ENCODE data around the gene TNS4.
A peak's percentile ranks its signal among the peaks of the same experiment; 100 is the strongest.

Gene TNS4

DNA sequence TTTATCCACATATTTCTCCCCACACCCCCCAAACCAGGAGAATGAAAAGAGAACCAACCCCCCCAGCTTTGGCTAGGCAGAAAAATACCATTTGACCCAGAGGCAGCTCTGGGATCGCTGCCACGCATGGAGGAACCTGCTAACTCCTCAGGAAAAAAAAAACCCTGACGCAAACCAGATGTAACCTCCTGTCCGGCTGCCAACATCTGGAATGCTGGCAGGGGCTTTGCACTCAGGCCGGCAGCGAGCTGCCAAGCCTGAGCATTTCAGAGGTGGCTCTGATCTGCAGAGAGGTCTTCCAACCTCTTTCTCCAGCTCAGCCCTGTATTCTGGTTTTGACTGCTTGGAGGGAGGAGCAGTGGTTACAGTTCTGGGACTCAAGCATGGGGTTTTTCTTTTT is 50.0 kb downstream of the TNS4 start:
- Mint-ChIP-seq H3K27me3 (ENCODE audit: low read depth) (no peaks in the 10 kb centered on the region), H3K36me3 (ENCODE audit: low read depth) (peaks cover 49% of the 10 kb centered on the region), H3K4me1 (ENCODE audit: low read depth) (peaks cover 28% of the 10 kb centered on the region), H3K4me3 (no peak overlapping the region), H3K27ac (no peak overlapping the region), H3K9me3 (no peaks in the 10 kb centered on the region)
- DNase-seq (ENCODE audit: low spot score) = no peak

DNA sequence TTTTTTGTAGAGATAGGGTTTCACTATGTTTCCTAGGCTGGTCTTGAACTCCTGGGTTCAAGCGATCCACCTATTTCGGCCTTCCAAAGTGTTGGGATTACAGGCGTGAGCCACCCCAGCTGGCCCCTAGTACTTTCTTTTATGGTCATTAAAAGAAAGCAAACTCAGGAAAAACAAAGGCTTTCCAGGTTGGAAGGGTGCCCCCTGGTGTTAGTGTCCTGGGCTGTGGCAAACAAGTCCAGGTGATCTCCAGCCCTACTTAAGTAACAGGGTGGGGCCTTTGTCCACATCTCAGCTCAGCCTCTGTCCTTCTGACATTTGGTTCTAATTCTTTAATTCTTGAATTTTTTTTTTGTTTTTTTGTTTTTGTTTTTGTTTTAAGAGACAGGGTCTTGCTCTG is 51.2 kb downstream of the TNS4 start:
- Mint-ChIP-seq H3K4me1 (ENCODE audit: low read depth) (peaks cover 35% of the 10 kb centered on the region), H3K27me3 (ENCODE audit: low read depth) (no peaks in the 10 kb centered on the region), H3K9me3 (no peaks in the 10 kb centered on the region), H3K4me3 (no peak overlapping the region), H3K27ac (no peak overlapping the region), H3K36me3 (ENCODE audit: low read depth) (peaks cover 42% of the 10 kb centered on the region)
- DNase-seq (ENCODE audit: low spot score) = peak; percentile 21

DNA sequence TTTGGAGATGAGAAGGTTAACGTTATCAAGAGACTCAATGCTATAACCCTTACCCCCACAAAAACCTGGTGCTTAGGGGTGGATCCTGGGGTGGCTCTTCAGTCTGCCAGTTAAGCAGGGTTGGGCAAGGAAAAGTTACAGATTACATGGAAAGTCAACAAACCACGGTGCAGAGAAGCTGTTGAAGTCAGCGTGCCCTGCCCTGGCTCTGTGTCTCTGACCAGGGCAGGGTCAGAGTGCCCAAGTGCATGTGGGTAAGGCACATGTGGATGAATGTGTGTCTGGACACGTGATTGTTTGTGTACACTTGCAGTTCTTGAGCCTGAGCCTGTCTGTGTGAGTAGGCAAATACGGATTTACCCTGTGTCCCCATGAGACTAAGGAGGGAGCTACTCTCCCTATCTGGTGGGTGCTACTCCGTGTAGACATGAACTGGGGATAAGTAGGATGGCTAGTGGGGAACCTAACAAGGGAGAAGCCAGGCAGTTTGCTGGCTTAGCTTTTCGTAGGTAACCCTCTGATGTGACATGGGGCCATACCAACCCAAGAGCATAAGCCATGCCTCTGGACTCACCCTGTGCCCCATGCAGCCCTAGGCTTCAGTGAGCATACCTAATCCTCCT is 52.7 kb downstream of the TNS4 start:
- no peak for DNase-seq (ENCODE audit: low spot score)
- Mint-ChIP-seq H3K36me3 (ENCODE audit: low read depth) (peaks cover 35% of the 10 kb centered on the region), H3K4me1 (ENCODE audit: low read depth) (peaks cover 44% of the 10 kb centered on the region), H3K27ac (no peak overlapping the region), H3K4me3 (peak overlapping the region; percentile 65), H3K9me3 (no peaks in the 10 kb centered on the region), H3K27me3 (ENCODE audit: low read depth) (peaks cover 2% of the 10 kb centered on the region)

DNA sequence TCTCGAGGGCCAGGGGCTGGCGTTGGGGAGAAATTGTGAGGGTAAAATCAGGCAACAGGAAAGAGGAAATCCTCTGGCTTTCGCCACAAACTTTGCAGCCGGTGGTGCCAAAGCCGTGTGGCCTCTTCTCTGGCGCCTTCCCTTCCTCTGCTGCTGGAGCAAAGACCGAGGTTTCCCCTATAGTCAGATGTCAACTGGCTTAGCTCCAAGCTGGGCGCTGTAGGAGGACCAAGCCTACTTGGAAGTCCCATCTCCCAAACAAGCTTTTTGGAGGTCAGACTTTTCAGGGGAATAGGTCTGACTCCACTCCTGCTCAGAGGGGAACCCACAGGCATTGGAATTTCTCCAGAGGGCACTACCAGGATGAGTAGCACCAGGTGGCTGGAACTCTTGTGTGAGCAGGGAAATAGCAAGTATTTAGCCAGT is 53.2 kb downstream of the TNS4 start:
- peaks cover 2% of the 10 kb centered on the region for H3K27me3 Mint-ChIP-seq (ENCODE audit: low read depth)
- peaks cover 31% of the 10 kb centered on the region for H3K36me3 Mint-ChIP-seq (ENCODE audit: low read depth)
- H3K4me1 Mint-ChIP-seq (ENCODE audit: low read depth) = peaks cover 44% of the 10 kb centered on the region
- H3K9me3 Mint-ChIP-seq = no peaks in the 10 kb centered on the region
- no peak for DNase-seq (ENCODE audit: low spot score)
- H3K4me3 Mint-ChIP-seq = peak overlapping the region; percentile 65
- H3K27ac Mint-ChIP-seq = peak overlapping the region; percentile 42

DNA sequence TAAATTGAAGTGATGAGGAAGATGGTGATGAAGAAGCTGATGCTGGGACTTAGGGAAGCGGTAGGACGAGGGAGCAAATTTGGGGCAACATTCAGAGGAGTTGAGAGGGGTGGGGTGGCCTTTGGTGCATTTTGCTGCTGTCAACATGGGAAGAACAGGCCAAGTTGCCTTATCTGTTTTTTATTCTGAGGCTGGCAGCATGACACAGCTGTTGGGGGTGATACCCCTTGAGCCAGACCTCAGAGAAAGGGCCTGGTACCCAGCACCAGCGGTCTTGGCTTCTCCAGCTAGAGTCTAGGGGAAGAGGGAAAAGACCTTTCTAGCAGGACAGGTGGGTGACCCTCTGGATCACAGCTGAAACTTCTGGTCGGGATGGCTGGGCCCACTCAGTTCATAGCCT is 53.6 kb downstream of the TNS4 start:
- peak overlapping the region; percentile 42 for H3K27ac Mint-ChIP-seq
- H3K27me3 Mint-ChIP-seq (ENCODE audit: low read depth) = peaks cover 2% of the 10 kb centered on the region

DNA sequence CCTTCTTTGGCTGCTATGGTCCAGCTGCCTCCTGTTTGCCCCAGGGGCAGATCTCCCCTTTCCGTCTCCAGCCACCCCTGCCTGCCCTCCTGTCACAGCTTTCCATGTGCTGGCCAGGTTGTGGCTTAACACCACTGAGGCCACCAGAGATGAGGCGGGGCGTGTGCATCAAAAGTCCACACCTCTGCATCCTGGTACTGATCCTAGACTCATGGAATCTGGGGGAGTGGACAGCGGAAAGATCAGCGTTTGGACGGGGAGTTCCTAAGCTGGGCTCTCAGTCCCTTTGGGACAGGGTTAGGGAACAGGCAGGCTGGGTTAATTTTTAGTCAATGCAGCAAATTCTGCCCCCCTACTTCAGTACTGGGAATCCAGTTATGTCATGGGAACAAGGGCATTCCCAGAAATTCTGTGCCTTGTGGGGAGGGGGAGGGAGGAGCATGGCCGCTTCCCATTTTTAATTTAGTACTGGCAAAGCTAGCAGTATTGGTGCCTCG is 54.2 kb downstream of the TNS4 start:
- H3K27me3 Mint-ChIP-seq (ENCODE audit: low read depth) = peaks cover 2% of the 10 kb centered on the region
- no peak for DNase-seq (ENCODE audit: low spot score)
- peak overlapping the region; percentile 65 for H3K4me3 Mint-ChIP-seq
- H3K27ac Mint-ChIP-seq = no peak overlapping the region
- H3K36me3 Mint-ChIP-seq (ENCODE audit: low read depth) = peaks cover 25% of the 10 kb centered on the region
- peaks cover 48% of the 10 kb centered on the region for H3K4me1 Mint-ChIP-seq (ENCODE audit: low read depth)
- no peaks in the 10 kb centered on the region for H3K9me3 Mint-ChIP-seq

More for the DNA sequence above, 53.6 kb downstream of the TNS4 start:
- DNase-seq (ENCODE audit: low spot score) = no peak
- Mint-ChIP-seq H3K4me1 (ENCODE audit: low read depth) (peaks cover 44% of the 10 kb centered on the region), H3K4me3 (peak overlapping the region; percentile 65), H3K9me3 (no peaks in the 10 kb centered on the region), H3K36me3 (ENCODE audit: low read depth) (peaks cover 27% of the 10 kb centered on the region)

DNA sequence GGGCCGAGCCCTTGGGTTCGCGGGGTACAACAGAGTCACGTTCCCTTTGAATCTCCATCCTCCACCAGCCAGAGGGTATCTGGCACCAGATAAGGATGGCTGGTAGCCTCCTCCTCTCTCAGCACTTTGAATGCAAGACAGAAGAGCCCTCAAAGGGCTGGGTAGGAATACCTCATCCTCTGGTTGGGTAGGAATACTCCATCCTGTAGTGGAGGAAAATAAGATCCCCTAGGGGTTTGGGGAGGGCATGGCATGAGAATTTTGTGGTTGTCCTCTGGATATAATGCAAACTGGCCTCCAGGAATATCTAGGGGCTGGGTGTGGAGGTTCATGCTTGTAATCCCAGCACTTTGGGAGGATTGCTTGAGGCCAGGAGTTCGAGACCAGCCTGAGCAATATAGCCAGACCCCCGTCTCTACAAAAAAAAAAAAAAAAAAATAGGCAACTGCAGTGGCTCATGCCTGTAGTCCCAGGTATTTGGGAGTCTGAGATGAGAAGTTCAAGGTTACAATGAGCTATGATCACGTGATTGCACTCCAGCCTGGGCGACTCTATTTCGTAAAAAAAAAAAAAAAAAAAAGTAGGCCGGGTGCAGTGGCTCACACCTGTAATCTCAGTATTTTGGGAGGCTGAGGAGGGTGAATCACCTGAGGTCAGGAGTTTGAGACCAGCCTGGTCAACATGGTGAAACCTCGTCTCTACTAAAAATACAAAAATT is 55.5 kb downstream of the TNS4 start:
- peak overlapping the region; percentile 88 for H3K4me3 Mint-ChIP-seq
- peaks cover 2% of the 10 kb centered on the region for H3K27me3 Mint-ChIP-seq (ENCODE audit: low read depth)
- H3K27ac Mint-ChIP-seq = peak overlapping the region; percentile 90
- peaks cover 49% of the 10 kb centered on the region for H3K4me1 Mint-ChIP-seq (ENCODE audit: low read depth)
- no peak for DNase-seq (ENCODE audit: low spot score)
- no peaks in the 10 kb centered on the region for H3K9me3 Mint-ChIP-seq
- peaks cover 21% of the 10 kb centered on the region for H3K36me3 Mint-ChIP-seq (ENCODE audit: low read depth)

DNA sequence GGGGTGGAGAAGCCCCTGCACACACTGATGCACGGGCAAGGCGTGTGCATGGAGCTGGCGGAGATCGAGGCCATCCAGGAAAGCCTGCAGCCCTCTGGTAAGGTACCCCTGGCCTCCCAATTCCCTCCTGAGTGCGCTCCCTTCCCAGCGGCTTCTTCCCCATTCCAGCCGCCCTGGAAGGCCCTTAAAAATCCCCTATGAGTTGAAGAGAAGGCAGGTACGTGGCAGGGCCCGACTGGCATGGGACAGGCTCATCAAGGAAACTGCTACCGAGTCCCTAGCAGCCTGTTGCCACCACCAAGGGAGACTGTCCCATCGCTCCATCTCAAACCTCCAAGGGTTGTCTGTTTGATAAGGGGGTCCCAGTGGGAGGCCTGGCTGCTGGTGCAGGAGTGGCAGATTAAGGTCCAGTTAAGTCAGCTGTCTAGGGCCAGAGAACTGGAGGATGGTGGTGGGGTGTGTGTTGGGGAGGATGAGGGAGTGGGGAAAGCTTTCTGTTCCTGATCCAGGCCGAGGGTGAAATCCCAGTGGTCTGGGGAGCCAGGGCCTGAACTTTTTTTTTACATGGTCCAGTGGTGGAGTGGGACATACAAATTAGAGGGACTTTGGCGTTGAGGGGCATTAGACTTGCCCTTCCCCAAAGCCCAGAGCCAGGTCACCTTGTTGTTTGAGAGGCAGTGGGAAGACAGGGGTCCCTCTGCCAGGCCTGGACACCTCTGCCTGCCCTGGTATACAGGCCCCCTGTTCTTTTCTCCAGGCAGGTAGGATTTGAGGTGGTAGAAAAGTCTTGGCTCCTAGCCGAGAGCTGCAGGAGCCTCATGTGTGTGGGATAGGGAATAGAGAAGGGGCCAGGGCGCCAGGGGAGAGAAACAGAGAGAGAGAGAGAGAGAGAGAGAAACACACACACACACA is 57.2 kb downstream of the TNS4 start:
- H3K27me3 Mint-ChIP-seq (ENCODE audit: low read depth) = peaks cover 2% of the 10 kb centered on the region
- H3K4me3 Mint-ChIP-seq = peak overlapping the region; percentile 88
- no peaks in the 10 kb centered on the region for H3K9me3 Mint-ChIP-seq
- DNase-seq (ENCODE audit: low spot score) = peak; percentile 24
- peaks cover 19% of the 10 kb centered on the region for H3K36me3 Mint-ChIP-seq (ENCODE audit: low read depth)
- H3K27ac Mint-ChIP-seq = peak overlapping the region; percentile 90
- H3K4me1 Mint-ChIP-seq (ENCODE audit: low read depth) = peaks cover 46% of the 10 kb centered on the region

DNA sequence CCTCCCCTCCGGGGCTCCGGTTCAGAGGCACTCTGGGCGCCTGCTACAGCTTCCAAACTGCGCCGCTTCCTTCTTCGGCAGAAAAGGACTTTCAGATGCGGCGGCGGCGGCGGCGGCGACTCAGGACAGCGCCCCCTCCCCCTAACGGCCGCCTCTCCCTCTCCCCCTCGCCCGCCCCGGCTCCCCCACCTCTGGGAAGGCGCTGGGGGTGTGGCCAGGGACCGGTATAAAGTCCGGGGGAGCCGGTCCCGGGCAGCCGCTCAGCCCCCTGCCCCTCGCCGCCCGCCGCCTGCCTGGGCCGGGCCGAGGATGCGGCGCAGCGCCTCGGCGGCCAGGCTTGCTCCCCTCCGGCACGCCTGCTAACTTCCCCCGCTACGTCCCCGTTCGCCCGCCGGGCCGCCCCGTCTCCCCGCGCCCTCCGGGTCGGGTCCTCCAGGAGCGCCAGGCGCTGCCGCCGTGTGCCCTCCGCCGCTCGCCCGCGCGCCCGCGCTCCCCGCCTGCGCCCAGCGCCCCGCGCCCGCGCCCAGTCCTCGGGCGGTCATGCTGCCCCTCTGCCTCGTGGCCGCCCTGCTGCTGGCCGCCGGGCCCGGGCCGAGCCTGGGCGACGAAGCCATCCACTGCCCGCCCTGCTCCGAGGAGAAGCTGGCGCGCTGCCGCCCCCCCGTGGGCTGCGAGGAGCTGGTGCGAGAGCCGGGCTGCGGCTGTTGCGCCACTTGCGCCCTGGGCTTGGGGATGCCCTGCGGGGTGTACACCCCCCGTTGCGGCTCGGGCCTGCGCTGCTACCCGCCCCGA is 58.0 kb downstream of the TNS4 start, which contains the start of gene IGFBP4:
TSS of gene IGFBP4 (plus strand) at position 255 of the 792 bp plus-strand sequence. CDS start at position 541, 286 bp downstream.
- Mint-ChIP-seq H3K9me3 (no peaks in the 10 kb centered on the region), H3K36me3 (ENCODE audit: low read depth) (peaks cover 16% of the 10 kb centered on the region), H3K27me3 (ENCODE audit: low read depth) (peaks cover 2% of the 10 kb centered on the region), H3K4me3 (peak within 1 kb of the TSS; percentile 88), H3K27ac (peak within 1 kb of the TSS; percentile 90), H3K4me1 (ENCODE audit: low read depth) (peaks cover 40% of the 10 kb centered on the region)
- DNase-seq (ENCODE audit: low spot score) = peak; percentile 78

DNA sequence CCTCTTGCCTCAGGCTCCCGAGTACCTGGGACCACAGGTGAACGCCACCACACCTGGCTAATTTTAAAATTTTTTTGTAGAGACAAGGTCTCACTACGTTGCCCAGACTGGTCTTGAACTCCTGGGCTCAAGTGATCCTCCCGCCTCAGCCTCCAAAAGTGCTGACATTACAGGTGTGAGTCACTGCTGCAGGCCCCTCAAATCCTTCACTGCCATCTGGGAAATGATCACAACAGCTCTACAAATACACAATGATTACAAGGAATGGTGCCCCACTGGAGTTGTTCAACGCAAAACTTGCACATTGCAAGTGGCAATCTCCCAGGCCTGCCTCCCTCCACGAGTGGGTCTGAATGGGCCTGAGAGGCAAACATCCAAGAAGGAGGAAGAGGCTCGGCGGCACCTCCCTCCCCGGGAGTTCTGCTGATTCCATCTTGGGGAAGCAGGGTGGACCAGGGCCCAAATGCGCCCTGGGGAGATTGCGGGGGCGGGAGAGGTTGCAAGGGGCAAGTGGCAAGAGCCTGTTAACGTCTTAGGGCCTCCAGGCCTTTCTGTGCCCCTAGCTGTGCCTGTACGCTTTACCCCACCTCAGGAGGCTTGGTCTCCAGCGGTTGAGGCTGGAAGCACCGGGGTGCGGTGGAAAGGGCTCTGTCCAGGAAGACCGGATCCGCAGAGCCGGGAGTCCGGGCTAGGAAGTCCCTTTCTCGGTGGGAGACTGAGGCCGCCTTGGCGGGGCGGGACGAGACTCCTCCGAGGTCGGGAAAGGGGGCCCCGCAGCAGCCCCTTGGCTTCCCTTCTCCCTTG is 58.8 kb downstream of the TNS4 start:
- Mint-ChIP-seq H3K4me1 (ENCODE audit: low read depth) (peaks cover 34% of the 10 kb centered on the region), H3K27ac (peak overlapping the region; percentile 55), H3K9me3 (no peaks in the 10 kb centered on the region), H3K27me3 (ENCODE audit: low read depth) (peaks cover 2% of the 10 kb centered on the region), H3K36me3 (ENCODE audit: low read depth) (peaks cover 13% of the 10 kb centered on the region), H3K4me3 (peak overlapping the region; percentile 59)
- DNase-seq (ENCODE audit: low spot score) = no peak

DNA sequence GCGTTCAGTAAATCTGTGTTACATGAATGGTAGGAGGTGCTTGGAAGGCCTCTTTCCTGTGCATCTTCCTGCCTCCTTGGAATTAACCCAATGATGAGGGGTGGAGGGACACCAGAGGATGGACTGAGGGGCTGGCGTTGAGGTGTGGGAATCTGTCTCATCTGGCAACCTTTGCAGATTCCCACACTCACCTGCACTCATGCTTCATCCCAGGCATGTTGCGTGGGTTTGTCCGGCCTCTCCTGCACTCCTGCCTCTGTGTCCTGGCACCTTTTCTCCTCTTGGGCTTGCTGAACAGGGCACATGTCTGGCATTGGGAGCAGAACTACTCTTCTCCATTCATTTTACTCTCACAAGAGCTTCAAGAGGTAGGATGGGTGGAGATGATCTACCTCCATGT is 61.3 kb downstream of the TNS4 start:
- peaks cover 2% of the 10 kb centered on the region for H3K27me3 Mint-ChIP-seq (ENCODE audit: low read depth)
- H3K4me3 Mint-ChIP-seq = no peak overlapping the region
- no peak overlapping the region for H3K27ac Mint-ChIP-seq
- no peak for DNase-seq (ENCODE audit: low spot score)
- H3K36me3 Mint-ChIP-seq (ENCODE audit: low read depth) = peaks cover 4% of the 10 kb centered on the region
- H3K9me3 Mint-ChIP-seq = no peaks in the 10 kb centered on the region
- H3K4me1 Mint-ChIP-seq (ENCODE audit: low read depth) = peaks cover 25% of the 10 kb centered on the region

DNA sequence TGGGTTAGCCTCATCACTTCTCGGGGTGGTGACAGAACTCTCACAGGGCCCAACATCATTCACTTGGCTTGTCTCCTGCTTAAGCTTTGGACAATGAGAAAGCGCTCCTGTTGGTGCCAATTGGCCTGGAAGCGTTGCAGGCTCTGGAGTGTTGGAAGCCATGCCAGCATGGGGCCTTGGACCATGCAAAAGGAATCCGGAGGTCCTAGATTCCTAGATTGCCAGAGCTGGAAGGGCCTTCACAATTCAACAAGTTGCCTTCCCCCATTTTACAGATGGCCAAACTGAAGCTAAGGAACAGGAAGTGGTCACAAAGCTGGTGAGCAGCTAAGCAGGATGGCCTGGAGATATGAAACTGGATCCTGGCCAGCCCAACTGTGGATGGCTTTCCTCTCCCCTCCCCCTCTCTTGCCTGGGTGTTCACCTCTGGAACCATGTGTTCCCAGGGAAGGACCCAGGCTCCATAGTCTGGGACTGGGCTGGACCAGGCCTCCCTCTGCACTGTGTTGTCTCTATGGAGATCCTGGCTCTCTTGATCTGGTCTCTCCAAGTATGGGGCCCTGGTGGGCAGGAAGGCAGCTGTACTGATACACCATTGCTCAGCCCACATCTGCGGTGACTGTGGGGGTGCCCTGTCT is 64.2 kb downstream of the TNS4 start:
- Mint-ChIP-seq H3K27ac (no peak overlapping the region), H3K4me1 (ENCODE audit: low read depth) (peaks cover 22% of the 10 kb centered on the region), H3K4me3 (no peak overlapping the region), H3K27me3 (ENCODE audit: low read depth) (no peaks in the 10 kb centered on the region), H3K9me3 (no peaks in the 10 kb centered on the region), H3K36me3 (ENCODE audit: low read depth) (no peaks in the 10 kb centered on the region)
- no peak for DNase-seq (ENCODE audit: low spot score)

Data from T-helper 2 cell treated with Interferon-gamma antibody and Interleukin-4, amounts not matched to agents 5 μg/mL and 100 μg/mL, for 36 hours (primary cell).